ENCODE data around the gene SP3. TPM values are rescaled to one million over a fixed set of nuclear protein-coding genes. Genes with fewer than 3 reads are reported as not detected.
A peak's percentile ranks its signal among the peaks of the same experiment; 100 is the strongest.
"Not testable (repeated sequence)": the region's sequence is repeated elsewhere in the genome, so short reads cannot be mapped to it uniquely, and the experiment has no call there.

The SP3 gene
- total and polyA plus RNA-seq, 8 donors = 69.0 to 143 (median 122) TPM

DNA sequence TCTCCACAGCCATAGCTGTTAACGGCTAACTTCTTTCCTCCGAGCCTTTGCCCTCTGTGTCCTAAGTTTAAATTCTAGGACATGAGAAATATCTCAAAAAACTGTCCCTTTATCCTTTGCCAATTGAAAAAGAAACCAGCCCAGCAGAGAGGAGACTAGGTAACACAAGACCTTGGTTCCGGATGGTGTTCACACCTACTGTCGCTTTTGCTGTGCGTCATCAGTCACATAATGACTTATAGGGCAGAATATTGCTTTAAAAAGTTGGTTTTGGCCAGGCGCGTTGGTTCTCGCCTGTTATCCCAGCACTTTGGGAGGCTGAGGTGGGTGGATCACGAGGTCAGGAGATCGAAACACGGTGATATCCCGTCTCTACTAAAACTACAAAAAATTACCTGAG, 66.2 kb downstream of the SP3 start:
- ATAC-seq (no peak), DNase-seq (no peak)
- Histone ChIP-seq H3K36me3 (peaks cover 0 to 3% of the 10 kb centered on the region in 2 donors), H3K4me1 (peaks cover 0 to 11% of the 10 kb centered on the region in 2 donors), H3K27ac (no peak overlapping the region), H3K27me3 (no peaks in the 10 kb centered on the region), H3K9me3 (no peaks in the 10 kb centered on the region), H3K4me3 (no peak overlapping the region)
- TF ChIP-seq CTCF (IDR thresholded peaks at IDR 0.05) = no peak
- intact Hi-C loops (cut with DNase I) = no loop called here

DNA sequence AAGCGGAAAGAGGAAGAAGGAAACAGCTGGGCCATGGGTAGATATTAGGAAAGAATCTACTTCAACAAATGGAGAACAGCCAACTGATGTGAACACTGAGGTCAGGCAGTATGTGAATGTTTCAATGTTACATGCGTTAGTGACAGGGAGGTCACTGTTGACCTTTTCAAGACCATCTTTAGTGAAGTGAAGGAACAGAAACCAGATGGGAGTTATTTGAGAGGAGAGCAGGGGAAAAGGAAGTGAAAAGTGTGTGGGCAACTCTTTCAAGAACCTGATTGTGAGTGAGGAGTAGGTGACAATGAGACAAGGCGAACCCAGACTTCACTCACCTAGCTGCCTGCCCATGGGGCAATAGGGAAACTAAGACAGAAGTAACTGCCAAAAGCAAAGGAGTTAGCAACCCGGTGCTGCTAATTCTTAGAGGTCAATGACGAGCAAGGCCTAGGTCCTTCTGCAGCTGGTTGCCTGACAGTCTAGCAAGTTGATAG, 67.0 kb downstream of the SP3 start:
- DNase-seq (peak in 2 of 4 donors; percentile 14 to 53), ATAC-seq (no peak)
- TF ChIP-seq CTCF (IDR thresholded peaks at IDR 0.05) = no peak
- no peaks in the 10 kb centered on the region for H3K9me3 ChIP-seq
- no peaks in the 10 kb centered on the region for H3K36me3 ChIP-seq
- H3K4me1 ChIP-seq = peaks cover 0 to 11% of the 10 kb centered on the region in 2 donors
- no peaks in the 10 kb centered on the region for H3K27me3 ChIP-seq
- intact Hi-C loops (cut with DNase I) = no loop called here
- peak overlapping the region in 1 of 2 donors; percentile 0 for H3K27ac ChIP-seq
- H3K4me3 ChIP-seq = no peak overlapping the region

DNA sequence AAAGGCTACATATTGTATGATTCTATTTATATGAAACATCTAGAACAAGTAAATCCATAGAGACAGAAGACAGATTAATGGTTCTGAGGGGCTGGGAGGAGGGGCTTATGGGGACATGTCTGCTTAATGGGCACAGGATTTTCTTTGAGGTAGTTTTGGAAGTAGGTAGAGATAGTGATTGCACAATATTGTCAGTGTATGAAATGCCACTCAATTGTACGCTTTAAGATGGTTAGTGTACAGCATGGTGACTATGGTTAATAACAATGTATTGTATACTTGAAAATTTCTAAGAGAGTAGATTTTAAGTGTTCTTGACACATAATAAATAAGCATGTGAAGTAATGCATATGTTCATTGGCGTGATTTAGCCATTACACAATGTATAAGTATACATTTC, 68.4 kb downstream of the SP3 start:
- no peak for ATAC-seq
- no peak for TF ChIP-seq CTCF (IDR thresholded peaks at IDR 0.05)
- Histone ChIP-seq H3K27ac (no peak overlapping the region), H3K9me3 (no peaks in the 10 kb centered on the region), H3K27me3 (no peaks in the 10 kb centered on the region), H3K4me1 (peaks cover 0 to 11% of the 10 kb centered on the region in 2 donors), H3K36me3 (no peaks in the 10 kb centered on the region), H3K4me3 (no peak overlapping the region)
- intact Hi-C loops (cut with DNase I) = no loop called here
- no peak for DNase-seq

GRCh38 chr2:173892341-173892740, 72.8 kb downstream of the SP3 start:
- Histone ChIP-seq H3K27ac (no peak overlapping the region), H3K27me3 (no peaks in the 10 kb centered on the region), H3K4me3 (no peak overlapping the region), H3K4me1 (no peaks in the 10 kb centered on the region), H3K9me3 (peaks cover 0 to 13% of the 10 kb centered on the region in 2 donors), H3K36me3 (no peaks in the 10 kb centered on the region)
- intact Hi-C loops (cut with DNase I) = no loop called here
- no peak for DNase-seq
- ATAC-seq = no peak
- no peak for TF ChIP-seq CTCF (IDR thresholded peaks at IDR 0.05)

GRCh38 chr2:173891315-173892037, 73.7 kb downstream of the SP3 start:
- TF ChIP-seq CTCF (IDR thresholded peaks at IDR 0.05) = no peak
- Histone ChIP-seq H3K36me3 (no peaks in the 10 kb centered on the region), H3K4me1 (no peaks in the 10 kb centered on the region), H3K9me3 (peaks cover 0 to 13% of the 10 kb centered on the region in 2 donors), H3K27ac (no peak overlapping the region), H3K27me3 (no peaks in the 10 kb centered on the region), H3K4me3 (no peak overlapping the region)
- intact Hi-C loops (cut with DNase I) = no loop called here
- no peak for DNase-seq
- no peak for ATAC-seq

- H3K4me3 ChIP-seq; H3K27me3 ChIP-seq; H3K36me3 ChIP-seq; intact Hi-C loops (cut with DNase I); ATAC-seq; DNase-seq; H3K27ac ChIP-seq; H3K4me1 ChIP-seq: not testable (repeated sequence)
- peaks cover 0 to 13% of the 10 kb centered on the region in 2 donors for H3K9me3 ChIP-seq
These were observed 75.7 kb downstream of the SP3 start for GRCh38 chr2:173889464-173889863.

All from left lung (tissue), 10 donors.